Stomach (tissue), 9 donors: ENCODE results near the gene COG3. TPM values are rescaled to one million over a fixed set of nuclear protein-coding genes. Genes with fewer than 3 reads are reported as not detected.

Experiments used
- DNase-seq, 2 donors: peaks; one replicate each; pipeline versions ENCODE4 v3.0.0 to v3.0.0-alpha.2; 2013 to 2019
- H3K27ac ChIP-seq, 5 donors: fragments of 200-600 bp in 4 of 5; sonication (generic) in 4 of 5; one replicate each; pipeline ENCODE4 v1.5.1; 2013 to 2019; ENCODE audit warnings: mild to moderate bottlenecking in 1 of 5, moderate library complexity in 1 of 5
- H3K27me3 ChIP-seq, 3 donors: fragments of 200-600 bp; sonication (generic); one replicate each; pipeline ENCODE4 v1.5.1; 2017 to 2019; ENCODE audit warnings: mixed run types in 1 of 3
- H3K36me3 ChIP-seq, 4 donors: fragments of 200-600 bp; sonication (generic); 1 replicate in 3 of 4; 2 replicates in 1 of 4; pipeline ENCODE4 v1.5.1; 2016 to 2019
- H3K4me1 ChIP-seq, 4 donors: fragments of 200-600 bp; sonication (generic); one replicate each; pipeline ENCODE4 v1.5.1; 2016 to 2019
- H3K4me3 ChIP-seq, 4 donors: fragments of 200-600 bp; sonication (generic) in 3 of 4; one replicate each; pipeline ENCODE4 v1.5.1; 2016 to 2019; ENCODE audit warnings: mild to moderate bottlenecking in 1 of 4
- H3K9me3 ChIP-seq, 4 donors: fragments of 200-600 bp; sonication (generic); one replicate each; pipeline ENCODE4 v1.5.1; 2016 to 2019
- EP300 ChIP-seq: sonication (generic); formaldehyde crosslinking; IDR thresholded peaks from one replicate; pipeline ENCODE4 v1.6.1; 2017; ENCODE audit warnings: antibody characterized with exemption
- POLR2A ChIP-seq, 4 donors: fragments of 450-650 bp; IDR thresholded peaks; one replicate each; pipeline ENCODE4 v1.6.1; 2016; ENCODE audit warnings: antibody characterized with exemption in 4 of 4, control low read depth in 2 of 4, mild to moderate bottlenecking in 1 of 4, moderate library complexity in 1 of 4
- POLR2AphosphoS5 ChIP-seq, 3 donors: sonication (generic); formaldehyde crosslinking; IDR thresholded peaks; one replicate each; pipeline ENCODE4 v1.6.1; 2016; ENCODE audit warnings: antibody characterized with exemption in 3 of 3
- WGBS, 5 donors: extraction: QIAGEN DNeasy Blood & Tissue Kit in 3 of 5; methylation state at CpG; one replicate each; pipeline versions ENCODE4 v1.1.5 to v1.1.7; 2013 to 2018; 5-methylcytosine and 5-hydroxymethylcytosine counted together
- intact Hi-C: fragments of 100-400 bp; cut with DNase I; formaldehyde crosslinking; loops from one replicate; pipeline ENCODE4 v1.15.1; 2023; ENCODE audit warnings: low total_unique reads
- polyA plus RNA-seq, 3 donors: library from polyadenylated mRNA; stranded (reverse); fragments of 200-250 nt; gene quantifications; one replicate each; pipeline ENCODE4 v1.2.3, GENCODE V29; 2013
- total RNA-seq, 5 donors: library from RNA; depleted of rRNA; stranded (reverse); fragments of >200 nt; gene quantifications; one replicate each; pipeline versions ENCODE4 v1.1.0 to v1.2.3, GENCODE V29; 2014 to 2016
- TF ChIP-seq, protein P1 (sequence below), 7 experiments: fragments of 450-650 bp in 4 of 7; fragments of 200-600 bp in 3 of 7; sonication (generic) in 3 of 7; IDR thresholded peaks; one replicate each; pipeline ENCODE4 v1.5.1; 2016 to 2019; ENCODE audit warnings: antibody characterized with exemption in 7 of 7, control low read depth in 2 of 7, mild to moderate bottlenecking in 1 of 7
- donor health status: healthy with polysubstance abuse.
- donor health status: Bipolar disorder and iron deficiency.
- donor health status: healthy.

The COG3 gene
- total and polyA plus RNA-seq, 8 donors, result 10.4 to 442 (median 39.7) TPM

DNA sequence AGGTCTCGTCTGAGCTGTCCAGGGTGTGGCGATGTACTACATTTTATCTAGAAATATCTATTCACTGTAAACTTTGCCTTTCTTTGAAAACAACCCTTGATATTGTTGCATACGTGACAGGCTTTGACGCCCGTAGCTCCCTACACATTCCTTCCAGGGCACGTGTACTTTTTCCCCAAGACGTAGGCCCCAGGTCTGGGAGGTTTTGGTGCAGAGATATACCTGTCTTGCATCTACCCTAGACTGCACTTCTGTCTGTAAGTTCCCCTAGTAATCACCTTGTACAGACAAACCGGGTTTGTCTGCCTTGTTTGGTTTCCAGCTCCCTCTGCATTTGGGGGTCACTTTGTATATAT, 81.6 kb downstream of the COG3 start:
- Histone ChIP-seq H3K36me3 (no peaks in the 10 kb centered on the region), H3K9me3 (no peaks in the 10 kb centered on the region), H3K4me1 (no peaks in the 10 kb centered on the region), H3K27me3 (no peaks in the 10 kb centered on the region), H3K27ac (no peak overlapping the region), H3K4me3 (no peak overlapping the region)
- TF ChIP-seq, protein P1, sequence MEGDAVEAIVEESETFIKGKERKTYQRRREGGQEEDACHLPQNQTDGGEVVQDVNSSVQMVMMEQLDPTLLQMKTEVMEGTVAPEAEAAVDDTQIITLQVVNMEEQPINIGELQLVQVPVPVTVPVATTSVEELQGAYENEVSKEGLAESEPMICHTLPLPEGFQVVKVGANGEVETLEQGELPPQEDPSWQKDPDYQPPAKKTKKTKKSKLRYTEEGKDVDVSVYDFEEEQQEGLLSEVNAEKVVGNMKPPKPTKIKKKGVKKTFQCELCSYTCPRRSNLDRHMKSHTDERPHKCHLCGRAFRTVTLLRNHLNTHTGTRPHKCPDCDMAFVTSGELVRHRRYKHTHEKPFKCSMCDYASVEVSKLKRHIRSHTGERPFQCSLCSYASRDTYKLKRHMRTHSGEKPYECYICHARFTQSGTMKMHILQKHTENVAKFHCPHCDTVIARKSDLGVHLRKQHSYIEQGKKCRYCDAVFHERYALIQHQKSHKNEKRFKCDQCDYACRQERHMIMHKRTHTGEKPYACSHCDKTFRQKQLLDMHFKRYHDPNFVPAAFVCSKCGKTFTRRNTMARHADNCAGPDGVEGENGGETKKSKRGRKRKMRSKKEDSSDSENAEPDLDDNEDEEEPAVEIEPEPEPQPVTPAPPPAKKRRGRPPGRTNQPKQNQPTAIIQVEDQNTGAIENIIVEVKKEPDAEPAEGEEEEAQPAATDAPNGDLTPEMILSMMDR (IDR thresholded peaks at IDR 0.05), result no peak
- TF ChIP-seq POLR2A (IDR thresholded peaks at IDR 0.05), result no peak
- no peak for TF ChIP-seq POLR2AphosphoS5 (IDR thresholded peaks at IDR 0.05)
- no peak for TF ChIP-seq EP300
- WGBS, 5 donors, result 63 to 76% (median 73%) methylated on average over 8 of the region's 8 CpGs
- intact Hi-C loops, result no loop called here
- no peak for DNase-seq

DNA sequence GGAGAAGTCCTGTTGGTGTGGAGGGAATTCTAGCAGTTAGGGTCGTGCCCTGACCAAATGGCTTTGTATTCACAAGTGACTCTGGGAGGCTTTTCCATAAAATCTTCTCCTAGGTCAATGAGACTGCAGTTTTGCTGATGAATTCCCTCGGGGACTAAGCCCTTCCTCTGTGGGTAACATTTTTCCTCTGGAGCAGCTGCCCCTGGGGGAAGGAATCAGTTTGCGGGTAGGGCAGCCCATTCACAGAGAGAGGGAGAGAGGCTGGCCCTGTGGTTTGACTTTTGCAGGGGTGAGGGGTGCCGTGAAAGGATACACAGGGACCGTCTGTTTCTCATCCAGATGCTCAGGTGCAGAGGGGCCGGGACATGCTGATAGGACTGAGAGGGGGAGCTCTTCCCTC, 83.5 kb downstream of the COG3 start:
- intact Hi-C loops, result no loop called here
- H3K27me3 ChIP-seq, result no peaks in the 10 kb centered on the region
- no peak overlapping the region for H3K4me3 ChIP-seq
- no peaks in the 10 kb centered on the region for H3K36me3 ChIP-seq
- no peaks in the 10 kb centered on the region for H3K9me3 ChIP-seq
- no peak overlapping the region for H3K27ac ChIP-seq
- H3K4me1 ChIP-seq, result no peaks in the 10 kb centered on the region
- TF ChIP-seq, protein P1 (IDR thresholded peaks at IDR 0.05), result no peak
- TF ChIP-seq POLR2AphosphoS5 (IDR thresholded peaks at IDR 0.05), result no peak
- no peak for TF ChIP-seq POLR2A (IDR thresholded peaks at IDR 0.05)
- no peak for TF ChIP-seq EP300
- no peak for DNase-seq
- 63 to 78% (median 74%) methylated on average over 6 of the region's 6 CpGs for WGBS, 5 donors

DNA sequence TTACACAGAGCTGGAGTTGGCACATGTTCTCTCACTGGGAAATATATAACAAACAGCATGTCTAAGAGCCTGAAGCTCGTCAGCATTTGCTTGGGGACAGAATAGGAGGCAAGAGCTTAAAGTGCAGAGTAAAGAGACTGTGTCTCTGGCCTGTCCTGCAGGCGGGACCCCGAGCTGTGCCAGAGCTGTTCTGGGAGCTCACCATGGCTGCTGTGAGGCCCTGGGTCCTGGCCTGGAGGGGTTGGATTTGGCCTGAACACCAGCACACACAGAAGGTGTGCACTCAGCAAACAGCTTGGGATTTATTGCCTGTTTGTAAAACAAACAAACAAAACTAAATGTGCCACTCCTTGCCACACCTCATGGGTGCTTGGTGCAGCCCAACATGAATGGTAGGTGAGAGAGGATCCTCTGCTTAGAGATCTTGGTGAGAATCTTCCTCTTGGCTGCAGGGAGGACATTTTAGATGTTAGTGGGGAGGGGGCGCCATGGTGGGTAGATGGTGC, 89.9 kb downstream of the COG3 start:
- Histone ChIP-seq H3K4me3 (no peak overlapping the region), H3K9me3 (no peaks in the 10 kb centered on the region), H3K27me3 (no peaks in the 10 kb centered on the region), H3K27ac (no peak overlapping the region), H3K4me1 (no peaks in the 10 kb centered on the region), H3K36me3 (no peaks in the 10 kb centered on the region)
- WGBS, 5 donors, result 79 to 94% (median 85%) methylated on average over 4 of the region's 4 CpGs
- TF ChIP-seq, protein P1 (IDR thresholded peaks at IDR 0.05), result no peak
- TF ChIP-seq POLR2A (IDR thresholded peaks at IDR 0.05), result no peak
- intact Hi-C loops, result no loop called here
- no peak for DNase-seq

GRCh38 chr13:45564133-45564776, 99.5 kb downstream of the COG3 start:
- DNase-seq, result peak in 1 of 2 donors; percentile 65
- Histone ChIP-seq H3K4me3 (no peak overlapping the region), H3K36me3 (no peaks in the 10 kb centered on the region), H3K27ac (no peak overlapping the region), H3K9me3 (peaks cover 0 to 5% (median 0%) of the 10 kb centered on the region in 4 donors), H3K4me1 (peaks cover 0 to 3% (median 0%) of the 10 kb centered on the region in 4 donors), H3K27me3 (no peaks in the 10 kb centered on the region)
- TF ChIP-seq POLR2AphosphoS5 (IDR thresholded peaks at IDR 0.05), result no peak
- TF ChIP-seq, protein P1 (IDR thresholded peaks at IDR 0.05), result no peak
- TF ChIP-seq EP300, result no peak
- intact Hi-C loops, result no loop called here
- 27 to 44% (median 33%) methylated on average over 3 of the region's 3 CpGs for WGBS, 5 donors
